K562 (cell line): ENCODE results near the gene DAAM1. TPM values are rescaled to one million over a fixed set of nuclear protein-coding genes. Genes with fewer than 3 reads are reported as not detected.

ENCODE experiments used
- CBX8 ChIP-seq: fragments of 200-600 bp; sonication (generic); IDR thresholded peaks from 2 replicates; pipeline ENCODE4 v1.6.1; 2012; ENCODE audit warnings: borderline replicate concordance, mixed run types, low read depth, mild to moderate bottlenecking, moderate library complexity, mixed read lengths, low read length, control low read depth, inconsistent platforms; ENCODE audit not compliant: poor library complexity, severe bottlenecking; ENCODE audit errors: extremely low read depth
- CTBP1 ChIP-seq: fragments of 450-650 bp; IDR thresholded peaks from 2 replicates; pipeline ENCODE4 v1.6.1; 2016; ENCODE audit warnings: borderline replicate concordance
- DMBX1 ChIP-seq: fragments of 250-450 bp; sonication (Bioruptor Pico); IDR thresholded peaks from 2 replicates; pipeline ENCODE4 v1.8.0; 2022; ENCODE audit warnings: inconsistent platforms, mild to moderate bottlenecking, moderate library complexity, borderline replicate concordance
- FOXK2 ChIP-seq, 2 experiments: fragments of 450-650 bp; IDR thresholded peaks in 1 of 2; conservative IDR thresholded peaks in 1 of 2; 2 replicates each; pipeline ENCODE4 v1.6.1; 2016; ENCODE audit warnings: low read depth in 2 of 2, mild to moderate bottlenecking in 1 of 2
- HCFC1 ChIP-seq: IDR thresholded peaks from 2 replicates; pipeline ENCODE4 v1.6.1; 2012; ENCODE audit warnings: low read depth, low read length, improper control_type of control experiment
- IRF2 ChIP-seq: sonication (generic); formaldehyde crosslinking; IDR thresholded peaks from 2 replicates; pipeline ENCODE4 v1.8.1; 2022; ENCODE audit warnings: mild to moderate bottlenecking, missing genetic modification reagents
- MEIS2 ChIP-seq: fragments of 450-650 bp; IDR thresholded peaks from 2 replicates; pipeline ENCODE4 v1.6.1; 2014; ENCODE audit warnings: mild to moderate bottlenecking; ENCODE audit not compliant: partially characterized antibody
- NRF1 ChIP-seq, 2 experiments: fragments of 450-650 bp; IDR thresholded peaks in 1 of 2; conservative IDR thresholded peaks in 1 of 2; 2 replicates each; pipeline ENCODE4 v1.6.1; 2014; ENCODE audit warnings: mild to moderate bottlenecking in 2 of 2
- PURB ChIP-seq: sonication (generic); formaldehyde crosslinking; IDR thresholded peaks from 2 replicates; pipeline ENCODE4 v1.9.0; 2021; ENCODE audit warnings: low read depth, mild to moderate bottlenecking, missing genetic modification reagents
- SNIP1 ChIP-seq: fragments of 450-650 bp; IDR thresholded peaks from 2 replicates; pipeline ENCODE4 v1.7.1; 2017; ENCODE audit warnings: low read depth, mild to moderate bottlenecking
- SP1 ChIP-seq: sonication (generic); formaldehyde crosslinking; IDR thresholded peaks from 2 replicates; pipeline ENCODE4 v1.8.1; 2022; ENCODE audit warnings: mild to moderate bottlenecking, missing genetic modification reagents
- STAT5B ChIP-seq: fragments of 250-450 bp; sonication (Bioruptor Pico); IDR thresholded peaks from 2 replicates; pipeline ENCODE4 v1.8.0; 2021; ENCODE audit warnings: mild to moderate bottlenecking, inconsistent platforms
- TBP ChIP-seq: optimal IDR thresholded peaks from 2 replicates; pipeline ENCODE3; 2011; ENCODE audit warnings: low read depth, low read length, improper control_type of control experiment
- YY1 ChIP-seq, 3 experiments: IDR thresholded peaks; 2 replicates each; pipeline ENCODE4 v1.6.1; 2011; ENCODE audit warnings: low read length in 2 of 3, mild to moderate bottlenecking in 2 of 3, moderate library complexity in 2 of 3, borderline replicate concordance in 1 of 3, control low read depth in 1 of 3, low read depth in 1 of 3; ENCODE audit not compliant: insufficient read depth in 3 of 3, insufficient replicate concordance in 2 of 3, control insufficient read depth in 1 of 3, insufficient read length in 1 of 3; ENCODE audit errors: extremely low read depth in 1 of 3
- ZFPM2 ChIP-seq: fragments of 250-450 bp; sonication (Bioruptor Pico); IDR thresholded peaks from 2 replicates; pipeline ENCODE4 v1.5.1; 2022; ENCODE audit warnings: mild to moderate bottlenecking
- ZFX ChIP-seq: sonication (generic); formaldehyde crosslinking; IDR thresholded peaks from 2 replicates; pipeline ENCODE4 v1.8.0; 2022; ENCODE audit warnings: mild to moderate bottlenecking, missing genetic modification reagents, moderate library complexity
- ZNF561 ChIP-seq: fragments of 450-650 bp; formaldehyde crosslinking; conservative IDR thresholded peaks from 2 replicates; pipeline ENCODE4 v1.4.0; 2020; ENCODE audit warnings: mild to moderate bottlenecking, moderate library complexity
- ZNF583 ChIP-seq: fragments of 250-450 bp; sonication (Bioruptor Pico); IDR thresholded peaks from 2 replicates; pipeline ENCODE4 v1.4.0; 2020
- ZNF717 ChIP-seq: fragments of 250-450 bp; sonication (Bioruptor Pico); IDR thresholded peaks from 2 replicates; pipeline ENCODE4 v1.5.0; 2021
- polyA plus RNA-seq, 8 experiments: library from polyadenylated mRNA; depleted of rRNA in 4 of 8; stranded (reverse) in 5 of 8; unstranded in 3 of 8; fragments of >200 nt; fragmentation: Nextera tagmentation in 2 of 8; fragmentation: Illumina TruSeq in 1 of 8; extraction: Ambion mirVana in 2 of 8; extraction: Trizol in 1 of 8; gene quantifications; 2 replicates each; pipeline versions ENCODE4 v1.2.1 to v1.2.3, GENCODE V29; 2011 to 2014; ENCODE audit warnings: inconsistent platforms in 1 of 8, missing spikeins in 1 of 8
- total RNA-seq, 7 experiments: library from RNA; depleted of rRNA in 6 of 7; stranded (reverse); fragments of >200 nt in 6 of 7; fragmentation: Illumina TruSeq in 2 of 7; extraction: Trizol in 2 of 7; gene quantifications; 2 replicates each; pipeline versions ENCODE4 v1.2.1 to v1.2.3, GENCODE V29; 2011 to 2021; ENCODE audit warnings: low replicate concordance in 1 of 7
- TF ChIP-seq, protein P1 (sequence below): fragments of 250-450 bp; sonication (Bioruptor Pico); IDR thresholded peaks from 2 replicates; pipeline ENCODE4 v1.8.0; 2021; ENCODE audit warnings: moderate library complexity, mild to moderate bottlenecking, inconsistent platforms
- TF ChIP-seq, protein P2 (sequence below): sonication (generic); formaldehyde crosslinking; IDR thresholded peaks from 2 replicates; pipeline ENCODE4 v1.8.1; 2023; ENCODE audit warnings: mild to moderate bottlenecking, missing genetic modification reagents
- TF ChIP-seq, protein P3 (sequence below): sonication (generic); formaldehyde crosslinking; IDR thresholded peaks from 2 replicates; pipeline ENCODE4 v1.8.1; 2022; ENCODE audit warnings: missing genetic modification reagents
- TF ChIP-seq, protein P4 (sequence below), 2 experiments: IDR thresholded peaks; 2 replicates each; pipeline ENCODE4 v1.6.1; 2012; ENCODE audit warnings: improper control_type of control experiment in 2 of 2, low read depth in 2 of 2, low read length in 2 of 2, borderline replicate concordance in 1 of 2

The DAAM1 gene
- total and polyA plus RNA-seq, 9 of the 15 experiments (the other 6 are each of a cell fraction or from before 2014, with no cell fraction given), result 3.6 to 11.6 (median 6.7) TPM

DNA sequence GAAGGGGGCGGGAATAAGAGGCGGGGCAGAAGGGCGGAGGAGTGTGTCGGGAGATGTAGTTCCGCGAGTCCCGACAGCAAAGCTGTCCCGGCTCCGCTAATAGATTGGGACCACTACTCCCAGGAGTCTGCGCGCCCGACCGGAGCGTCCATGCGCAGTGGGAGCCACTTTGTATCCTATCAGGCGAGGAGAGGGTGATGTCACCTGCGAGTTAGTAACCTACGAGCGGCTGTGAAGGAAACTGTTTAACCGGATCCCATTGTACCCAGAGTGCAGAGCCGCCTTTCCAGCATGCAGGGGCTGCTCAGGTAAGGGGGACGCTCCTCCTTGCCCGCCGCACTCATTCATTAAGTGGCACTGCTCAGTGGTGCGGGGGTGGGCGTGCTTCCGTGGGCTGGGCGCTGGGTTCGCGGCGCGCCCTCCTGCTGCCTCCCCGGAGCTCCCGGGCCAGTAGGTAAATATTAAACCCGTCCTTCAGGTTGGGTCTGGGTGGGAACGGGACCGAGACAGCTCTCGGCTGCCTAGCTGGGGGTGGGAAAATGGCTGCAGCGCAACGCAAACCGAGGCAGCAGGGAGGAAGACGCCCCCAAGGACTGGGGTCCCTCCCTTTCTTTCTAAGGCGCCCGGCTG is at the start of gene DAAM1 (continued):
- TF ChIP-seq PURB (no peak), ZFPM2 (CRISPR knock-in tag) (no peak), TBP (peak; percentile 53), SP1 (CRISPR knock-in tag) (peak; percentile 22; the same call in 1 of the 2 replicates), STAT5B (no peak), ZNF561 (no peak), MEIS2 (peak; percentile 71), ZFX (CRISPR knock-in tag) (peak; percentile 67), YY1 (IDR thresholded peaks at IDR 0.05; ENCODE audit: borderline replicate concordance in 1 of 3, control insufficient read depth in 1 of 3, extremely low read depth in 1 of 3, insufficient read depth in 3 of 3, insufficient read length in 1 of 3, insufficient replicate concordance in 2 of 3, low read depth in 1 of 3, low read length in 2 of 3) (peak in 2 of 3 experiments; percentile 52 to 56), SNIP1 (no peak), CBX8 (no peak), IRF2 (CRISPR knock-in tag) (no peak), CTBP1 (0 out of 2 replicates have a peak, but pooled peaks have one; percentile 18), HCFC1 (peak; percentile 89), FOXK2 (conservative IDR thresholded peaks at IDR 0.05 in 1 of 2, IDR thresholded peaks at IDR 0.05 in 1 of 2; ENCODE audit: low read depth in 2 of 2) (no peak), ZNF583 (no peak), ZNF717 (CRISPR knock-in tag) (no peak), NRF1 (conservative IDR thresholded peaks at IDR 0.05 in 1 of 2, IDR thresholded peaks at IDR 0.05 in 1 of 2) (peak; percentile 92 to 93), DMBX1 (CRISPR knock-in tag) (no peak)
- TF ChIP-seq, protein P1, sequence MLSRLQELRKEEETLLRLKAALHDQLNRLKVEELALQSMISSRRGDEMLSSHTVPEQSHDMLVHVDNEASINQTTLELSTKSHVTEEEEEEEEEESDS (CRISPR knock-in tag), result no peak
- TF ChIP-seq, protein P2, sequence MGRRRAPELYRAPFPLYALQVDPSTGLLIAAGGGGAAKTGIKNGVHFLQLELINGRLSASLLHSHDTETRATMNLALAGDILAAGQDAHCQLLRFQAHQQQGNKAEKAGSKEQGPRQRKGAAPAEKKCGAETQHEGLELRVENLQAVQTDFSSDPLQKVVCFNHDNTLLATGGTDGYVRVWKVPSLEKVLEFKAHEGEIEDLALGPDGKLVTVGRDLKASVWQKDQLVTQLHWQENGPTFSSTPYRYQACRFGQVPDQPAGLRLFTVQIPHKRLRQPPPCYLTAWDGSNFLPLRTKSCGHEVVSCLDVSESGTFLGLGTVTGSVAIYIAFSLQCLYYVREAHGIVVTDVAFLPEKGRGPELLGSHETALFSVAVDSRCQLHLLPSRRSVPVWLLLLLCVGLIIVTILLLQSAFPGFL (CRISPR knock-in tag), result no peak
- TF ChIP-seq, protein P3, sequence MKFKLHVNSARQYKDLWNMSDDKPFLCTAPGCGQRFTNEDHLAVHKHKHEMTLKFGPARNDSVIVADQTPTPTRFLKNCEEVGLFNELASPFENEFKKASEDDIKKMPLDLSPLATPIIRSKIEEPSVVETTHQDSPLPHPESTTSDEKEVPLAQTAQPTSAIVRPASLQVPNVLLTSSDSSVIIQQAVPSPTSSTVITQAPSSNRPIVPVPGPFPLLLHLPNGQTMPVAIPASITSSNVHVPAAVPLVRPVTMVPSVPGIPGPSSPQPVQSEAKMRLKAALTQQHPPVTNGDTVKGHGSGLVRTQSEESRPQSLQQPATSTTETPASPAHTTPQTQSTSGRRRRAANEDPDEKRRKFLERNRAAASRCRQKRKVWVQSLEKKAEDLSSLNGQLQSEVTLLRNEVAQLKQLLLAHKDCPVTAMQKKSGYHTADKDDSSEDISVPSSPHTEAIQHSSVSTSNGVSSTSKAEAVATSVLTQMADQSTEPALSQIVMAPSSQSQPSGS (CRISPR knock-in tag), result peak; percentile 70
- TF ChIP-seq, protein P4, sequence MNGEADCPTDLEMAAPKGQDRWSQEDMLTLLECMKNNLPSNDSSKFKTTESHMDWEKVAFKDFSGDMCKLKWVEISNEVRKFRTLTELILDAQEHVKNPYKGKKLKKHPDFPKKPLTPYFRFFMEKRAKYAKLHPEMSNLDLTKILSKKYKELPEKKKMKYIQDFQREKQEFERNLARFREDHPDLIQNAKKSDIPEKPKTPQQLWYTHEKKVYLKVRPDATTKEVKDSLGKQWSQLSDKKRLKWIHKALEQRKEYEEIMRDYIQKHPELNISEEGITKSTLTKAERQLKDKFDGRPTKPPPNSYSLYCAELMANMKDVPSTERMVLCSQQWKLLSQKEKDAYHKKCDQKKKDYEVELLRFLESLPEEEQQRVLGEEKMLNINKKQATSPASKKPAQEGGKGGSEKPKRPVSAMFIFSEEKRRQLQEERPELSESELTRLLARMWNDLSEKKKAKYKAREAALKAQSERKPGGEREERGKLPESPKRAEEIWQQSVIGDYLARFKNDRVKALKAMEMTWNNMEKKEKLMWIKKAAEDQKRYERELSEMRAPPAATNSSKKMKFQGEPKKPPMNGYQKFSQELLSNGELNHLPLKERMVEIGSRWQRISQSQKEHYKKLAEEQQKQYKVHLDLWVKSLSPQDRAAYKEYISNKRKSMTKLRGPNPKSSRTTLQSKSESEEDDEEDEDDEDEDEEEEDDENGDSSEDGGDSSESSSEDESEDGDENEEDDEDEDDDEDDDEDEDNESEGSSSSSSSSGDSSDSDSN (IDR thresholded peaks at IDR 0.05; ENCODE audit: borderline replicate concordance in 1 of 2, low read depth in 2 of 2, low read length in 2 of 2), result peak in 1 of 2 experiments; percentile 73; a peak in 1 of 4 replicates
